Adipose tissue (tissue), 3 donors: ENCODE measurements around the gene TMEM273. TPM values are rescaled to one million over a fixed set of nuclear protein-coding genes. Genes with fewer than 3 reads are reported as not detected.

Experiments
- H3K27ac ChIP-seq: one replicate; pipeline ENCODE4 v1.5.1; 2013; ENCODE audit warnings: low read depth, low read length
- WGBS, 3 donors: extraction: QIAGEN DNeasy Blood & Tissue Kit; methylation state at CpG; one replicate each; pipeline ENCODE4 v1.1.7; 2013; 5-methylcytosine and 5-hydroxymethylcytosine counted together
- polyA plus RNA-seq, 3 donors: library from polyadenylated mRNA; stranded (reverse); fragments of 200-250 nt; gene quantifications; one replicate each; pipeline ENCODE4 v1.2.3, GENCODE V29; 2013
- donor health status: healthy with polysubstance abuse.
- donor health status: Bipolar disorder and iron deficiency.
- donor health status: healthy.

Gene TMEM273
- 10 to 100 TPM in 2 of 3 donors, 1 to 10 TPM in 1; 3.6 to 41.8 (median 26.4) TPM for polyA plus RNA-seq

- no peak within 1 kb of the TSS for H3K27ac ChIP-seq
- WGBS, 3 donors: 22 to 55% (median 26%) methylated on average over 9 of the region's 9 CpGs
These were observed at the start of gene TMEM273 for GRCh38 chr10:49187950-49188761. Gene TMEM273 (minus strand): TSS chr10:49188391. CDS start chr10:49188336, 55 bp downstream.

GRCh38 chr10:49237985-49238384 lies 49.8 kb upstream of the TMEM273 start:
- WGBS, 3 donors: 68 to 89% (median 89%) methylated on average over 1 of the region's 1 CpG
- H3K27ac ChIP-seq: no peak overlapping the region

GRCh38 chr10:49235392-49235791 lies 47.2 kb upstream of the TMEM273 start:
- H3K27ac ChIP-seq: no peak overlapping the region

GRCh38 chr10:49231086-49231820 lies 43.1 kb upstream of the TMEM273 start:
- no peak overlapping the region for H3K27ac ChIP-seq
- WGBS, 3 donors: 47 to 60% (median 51%) methylated on average over 5 of the region's 5 CpGs

- 34 to 89% (median 89%) methylated on average over 7 of the region's 7 CpGs for WGBS, 3 donors
These were observed 41.8 kb upstream of the TMEM273 start for GRCh38 chr10:49230004-49230403.

GRCh38 chr10:49228677-49229076 lies 40.5 kb upstream of the TMEM273 start:
- 77 to 81% (median 79%) methylated on average over 20 of the region's 20 CpGs for WGBS, 3 donors
- H3K27ac ChIP-seq: no peak overlapping the region

More at GRCh38 chr10:49230004-49230403, 41.8 kb upstream of the TMEM273 start:
- H3K27ac ChIP-seq: no peak overlapping the region

GRCh38 chr10:49227406-49227805 lies 39.2 kb upstream of the TMEM273 start:
- WGBS, 3 donors: 63 to 76% (median 63%) methylated on average over 5 of the region's 5 CpGs
- H3K27ac ChIP-seq: no peak overlapping the region

GRCh38 chr10:49226594-49226993 lies 38.4 kb upstream of the TMEM273 start:
- WGBS, 3 donors: 72 to 83% (median 80%) methylated on average over 4 of the region's 4 CpGs
- no peak overlapping the region for H3K27ac ChIP-seq

GRCh38 chr10:49225218-49225876 lies 37.2 kb upstream of the TMEM273 start:
- WGBS, 3 donors: 70 to 83% (median 79%) methylated on average over 12 of the region's 12 CpGs
- no peak overlapping the region for H3K27ac ChIP-seq

- no peak overlapping the region for H3K27ac ChIP-seq
These were observed 35.0 kb upstream of the TMEM273 start for GRCh38 chr10:49223205-49223604.

- 87 to 94% (median 93%) methylated on average over 3 of the region's 3 CpGs for WGBS, 3 donors
- no peak overlapping the region for H3K27ac ChIP-seq
These were observed 34.0 kb upstream of the TMEM273 start for GRCh38 chr10:49222170-49222569.

- H3K27ac ChIP-seq: no peak overlapping the region
- 72 to 90% (median 79%) methylated on average over 2 of the region's 2 CpGs for WGBS, 3 donors
These were observed 32.5 kb upstream of the TMEM273 start for GRCh38 chr10:49220679-49221078.

GRCh38 chr10:49220031-49220430 lies 31.8 kb upstream of the TMEM273 start:
- WGBS, 3 donors: 64 to 94% (median 94%) methylated on average over 1 of the region's 1 CpG
- no peak overlapping the region for H3K27ac ChIP-seq

GRCh38 chr10:49219248-49219647 lies 31.1 kb upstream of the TMEM273 start:
- WGBS, 3 donors: 40 to 78% (median 77%) methylated on average over 2 of the region's 2 CpGs
- H3K27ac ChIP-seq: no peak overlapping the region

GRCh38 chr10:49218480-49218879 lies 30.3 kb upstream of the TMEM273 start:
- 51 to 85% (median 69%) methylated on average over 2 of the region's 2 CpGs for WGBS, 3 donors
- no peak overlapping the region for H3K27ac ChIP-seq

GRCh38 chr10:49217645-49218044 lies 29.5 kb upstream of the TMEM273 start:
- 37 to 64% (median 57%) methylated on average over 2 of the region's 2 CpGs for WGBS, 3 donors
- H3K27ac ChIP-seq: no peak overlapping the region

- no peak overlapping the region for H3K27ac ChIP-seq
- 60 to 81% (median 78%) methylated on average over 3 of the region's 3 CpGs for WGBS, 3 donors
These were observed 25.0 kb upstream of the TMEM273 start for GRCh38 chr10:49213211-49213610.

GRCh38 chr10:49212783-49213182 lies 24.6 kb upstream of the TMEM273 start:
- WGBS, 3 donors: 12 to 21% (median 15%) methylated on average over 1 of the region's 1 CpG
- H3K27ac ChIP-seq: no peak overlapping the region

GRCh38 chr10:49212076-49212475 lies 23.9 kb upstream of the TMEM273 start:
- H3K27ac ChIP-seq: no peak overlapping the region
- WGBS, 3 donors: 76 to 96% (median 80%) methylated on average over 1 of the region's 1 CpG
